A549 (cell line): ENCODE measurements around the gene SMAP1. TPM values are rescaled to one million over a fixed set of nuclear protein-coding genes. Genes with fewer than 3 reads are reported as not detected.

ENCODE experiments used
- ATAC-seq, 2 experiments: fragments of 200-7000 bp in 1 of 2; fragments of >200 bp in 1 of 2; cut with Nextera tagmentation in 1 of 2; cut with Tn5 transposase in 1 of 2; 3 replicates each; pipeline versions ENCODE4 v1.8.0 to v1.9.1; 2018 to 2020; ENCODE audit warnings: mild to moderate bottlenecking in 1 of 2, moderate library complexity in 1 of 2
- CTCF ChIA-PET: fragments of 300-600 bp; sonication (Branson Sonifier 250); formaldehyde crosslinking; extraction: SDS; loops from one replicate; lab custom pipeline; 2021; ENCODE audit warnings: antibody characterized with exemption, inconsistent platforms; lab: Yijun Ruan, JAX
- POLR2A ChIA-PET: fragments of 350-600 bp; formaldehyde crosslinking; extraction: SDS; loops from one replicate; lab custom pipeline; 2021; ENCODE audit warnings: antibody characterized with exemption, inconsistent platforms; lab: Yijun Ruan, JAX
- DNase-seq, 2 experiments: peaks; one replicate each; pipeline versions ENCODE4 v3.0.0 to v3.0.0-alpha.2; 2011 to 2016; ENCODE audit warnings: low read depth in 1 of 2, low spot score in 1 of 2
- FAIRE-seq: peaks from 2 replicates; lab custom pipeline; 2011; peaks lifted over from hg19 to GRCh38; lab: Jason Lieb, UNC
- H3K27ac ChIP-seq, 2 experiments: fragments of >200 bp; sonication (Bioruptor Twin); formaldehyde crosslinking; 3 replicates each; pipeline ENCODE4 v1.5.1; 2016 to 2017
- H3K4me1 ChIP-seq: fragments of >200 bp; sonication (Bioruptor Twin); formaldehyde crosslinking; 3 replicates; pipeline ENCODE4 v1.6.1; 2016
- H3K4me2 ChIP-seq: fragments of >200 bp; sonication (Bioruptor Twin); formaldehyde crosslinking; 3 replicates; pipeline ENCODE4 v1.6.1; 2016
- H3K4me3 ChIP-seq: fragments of >200 bp; sonication (Bioruptor Twin); formaldehyde crosslinking; 3 replicates; pipeline ENCODE4 v1.5.1; 2016
- H3K9me3 ChIP-seq: fragments of >200 bp; sonication (Bioruptor Twin); formaldehyde crosslinking; 3 replicates; pipeline ENCODE4 v1.6.1; 2016
- ATOH8 ChIP-seq: fragments of 250-450 bp; sonication (Bioruptor Pico); IDR thresholded peaks from 2 replicates; pipeline ENCODE4 v1.5.0; 2020; ENCODE audit warnings: low read depth, mild to moderate bottlenecking, moderate library complexity
- BCL3 ChIP-seq: fragments of >200 bp; sonication (Bioruptor Twin); formaldehyde crosslinking; IDR thresholded peaks from 3 replicates; pipeline ENCODE4 v1.6.1; 2016
- CBX8 ChIP-seq: fragments of 200-600 bp; sonication (generic); IDR thresholded peaks from 2 replicates; pipeline ENCODE4 v1.6.1; 2016
- CHD4 ChIP-seq: fragments of 200-600 bp; sonication (generic); IDR thresholded peaks from 2 replicates; pipeline ENCODE4 v1.6.1; 2016; ENCODE audit warnings: antibody characterized with exemption, mild to moderate bottlenecking, borderline replicate concordance
- EHMT2 ChIP-seq: fragments of 200-600 bp; sonication (generic); IDR thresholded peaks from 2 replicates; pipeline ENCODE4 v1.6.1; 2016; ENCODE audit warnings: antibody characterized with exemption, low read depth, mild to moderate bottlenecking, moderate library complexity
- ELK1 ChIP-seq: fragments of 150-350 bp; IDR thresholded peaks from 2 replicates; pipeline ENCODE4 v1.6.1; 2014; ENCODE audit warnings: low read depth, mild to moderate bottlenecking, low read length
- FOSB ChIP-seq: fragments of 250-450 bp; sonication (Bioruptor Pico); IDR thresholded peaks from 2 replicates; pipeline ENCODE4 v1.5.0; 2020; ENCODE audit warnings: mild to moderate bottlenecking, moderate library complexity
- FOSL2 ChIP-seq, 2 experiments: fragments of 450-650 bp in 1 of 2; fragments of >200 bp in 1 of 2; sonication (Bioruptor Twin) in 1 of 2; formaldehyde crosslinking; IDR thresholded peaks; 2 replicates each; pipeline versions ENCODE4 v1.5.0 to v1.6.1; 2016 to 2020; ENCODE audit warnings: mild to moderate bottlenecking in 1 of 2, moderate library complexity in 1 of 2
- FOXS1 ChIP-seq: fragments of 250-450 bp; sonication (Bioruptor Pico); IDR thresholded peaks from 2 replicates; pipeline ENCODE4 v1.5.0; 2020; ENCODE audit warnings: mild to moderate bottlenecking, moderate library complexity
- HDAC2 ChIP-seq: fragments of 200-600 bp; sonication (generic); IDR thresholded peaks from 2 replicates; pipeline ENCODE4 v1.6.1; 2016
- HEYL ChIP-seq: fragments of 250-450 bp; sonication (Bioruptor Pico); IDR thresholded peaks from 2 replicates; pipeline ENCODE4 v1.8.0; 2021; ENCODE audit warnings: mild to moderate bottlenecking, moderate library complexity
- HOXA7 ChIP-seq: fragments of 250-450 bp; sonication (Bioruptor Pico); IDR thresholded peaks from 2 replicates; pipeline ENCODE4 v1.5.0; 2020; ENCODE audit warnings: mild to moderate bottlenecking, moderate library complexity
- HOXB13 ChIP-seq: fragments of 250-450 bp; sonication (Bioruptor Pico); IDR thresholded peaks from 2 replicates; pipeline ENCODE4 v1.5.0; 2020; ENCODE audit warnings: low read depth, mild to moderate bottlenecking, moderate library complexity
- HOXB5 ChIP-seq: fragments of 250-450 bp; sonication (Bioruptor Pico); IDR thresholded peaks from 2 replicates; pipeline ENCODE4 v1.5.0; 2020; ENCODE audit warnings: mild to moderate bottlenecking, moderate library complexity
- KDM1A ChIP-seq: fragments of 200-600 bp; sonication (generic); IDR thresholded peaks from 2 replicates; pipeline ENCODE4 v1.6.1; 2016; ENCODE audit warnings: low read depth, mild to moderate bottlenecking
- KDM5A ChIP-seq: fragments of 200-600 bp; sonication (generic); IDR thresholded peaks from 2 replicates; pipeline ENCODE4 v1.6.1; 2016; ENCODE audit warnings: antibody characterized with exemption, mild to moderate bottlenecking
- MAFK ChIP-seq: fragments of 450-650 bp; IDR thresholded peaks from 2 replicates; pipeline ENCODE4 v1.6.1; 2014; ENCODE audit not compliant: partially characterized antibody
- MAZ ChIP-seq: fragments of 150-350 bp; IDR thresholded peaks from 2 replicates; pipeline ENCODE4 v1.6.1; 2014; ENCODE audit warnings: antibody characterized with exemption, low read depth, low read length, borderline replicate concordance
- POLR2AphosphoS2 ChIP-seq: conservative IDR thresholded peaks from 2 replicates; pipeline ENCODE4 v1.6.1; 2012; ENCODE audit warnings: low read length, improper control_type of control experiment, inconsistent platforms
- RCOR1 ChIP-seq: fragments of 150-350 bp; IDR thresholded peaks from 2 replicates; pipeline ENCODE4 v1.6.1; 2014; ENCODE audit warnings: antibody characterized with exemption, low read length, low read depth
- REST ChIP-seq: fragments of 200-600 bp; sonication (generic); IDR thresholded peaks from 2 replicates; pipeline ENCODE4 v1.6.1; 2016; ENCODE audit warnings: antibody characterized with exemption, mild to moderate bottlenecking, moderate library complexity
- RFX5 ChIP-seq: fragments of 450-650 bp; IDR thresholded peaks from 2 replicates; pipeline ENCODE4 v1.7.1; 2014; ENCODE audit warnings: antibody characterized with exemption, mild to moderate bottlenecking, moderate library complexity
- TFCP2L1 ChIP-seq: fragments of 250-450 bp; sonication (Bioruptor Pico); IDR thresholded peaks from 2 replicates; pipeline ENCODE4 v1.5.0; 2021; ENCODE audit warnings: mild to moderate bottlenecking
- TP53 ChIP-seq: fragments of 250-450 bp; sonication (Bioruptor Pico); IDR thresholded peaks from 2 replicates; pipeline ENCODE4 v1.5.0; 2021; ENCODE audit warnings: mild to moderate bottlenecking, moderate library complexity
- USF2 ChIP-seq: fragments of 450-650 bp; IDR thresholded peaks from 2 replicates; pipeline ENCODE4 v1.6.1; 2014; ENCODE audit warnings: antibody characterized with exemption
- ZC3H11A ChIP-seq: fragments of 450-650 bp; IDR thresholded peaks from 2 replicates; pipeline ENCODE4 v1.6.1; 2014; ENCODE audit warnings: antibody characterized with exemption, mild to moderate bottlenecking
- ZNF302 ChIP-seq: fragments of 250-450 bp; sonication (Bioruptor Pico); IDR thresholded peaks from 2 replicates; pipeline ENCODE4 v1.9.0; 2021; ENCODE audit warnings: inconsistent platforms, mild to moderate bottlenecking, moderate library complexity
- ZSCAN20 ChIP-seq: fragments of 250-450 bp; sonication (Bioruptor Pico); IDR thresholded peaks from 2 replicates; pipeline ENCODE4 v1.8.0; 2022; ENCODE audit warnings: mild to moderate bottlenecking, moderate library complexity
- WGBS: methylation state at CpG from one replicate; pipeline ENCODE4 v1.1.6; 2017; ENCODE audit errors: missing lambda C conversion rate; 5-methylcytosine and 5-hydroxymethylcytosine counted together
- polyA plus RNA-seq, 4 experiments: library from polyadenylated mRNA; depleted of rRNA in 3 of 4; stranded (reverse); fragments of >200 nt; fragmentation: RNase III in 1 of 4; extraction: RNeasy Plus Mini Kit Qiagen cat#74134 plus additional on column Dnase treatment in 1 of 4; gene quantifications; 2 replicates in 3 of 4; 3 replicates in 1 of 4; pipeline ENCODE4 v1.2.3, GENCODE V29; 2011 to 2017

Gene SMAP1
- polyA plus RNA-seq, 2 of the 4 experiments (the other 2 are of a cell fraction): 15.6 to 27.8 TPM

- H3K9me3 ChIP-seq: no peaks in the 10 kb centered on the region
- TF ChIP-seq CBX8 (no peak), HOXB5 (CRISPR knock-in tag) (no peak), MAFK (no peak), ZC3H11A (no peak), MAZ (no peak), HOXB13 (CRISPR knock-in tag) (no peak), ZSCAN20 (CRISPR knock-in tag) (no peak), RFX5 (no peak), ATOH8 (no peak), BCL3 (no peak), HDAC2 (no peak), FOSB (CRISPR knock-in tag) (no peak), KDM5A (no peak), FOSL2 (IDR thresholded peaks at IDR 0.05) (no peak), FOSL2 (CRISPR knock-in tag; IDR thresholded peaks at IDR 0.05) (no peak), REST (no peak), HEYL (CRISPR knock-in tag) (no peak), TP53 (CRISPR knock-in tag) (no peak)
- TF ChIP-seq, all 56 proteins: peak for 0
- ChIA-PET CTCF (interaction anchor here (0.8 to 0.9 kb wide), 2 partner anchors 9 to 13 kb away, joined by 4 to 6 read pairs; no protein-coding TSS in a partner anchor), POLR2A (no interaction called here)
- Histone ChIP-seq H3K27ac (no peak overlapping the region), H3K4me1 (no peaks in the 10 kb centered on the region), H3K4me2 (no peak overlapping the region), H3K4me3 (no peak overlapping the region)
- FAIRE-seq: no peak
- 5% methylated on average over 1 of the region's 1 CpG for WGBS
- ATAC-seq: no peak
- DNase-seq: no peak
These were observed 26.2 kb downstream of the SMAP1 start for GRCh38 chr6:70693887-70694286.

- H3K4me2 ChIP-seq: no peak overlapping the region
- ATAC-seq (no peak), DNase-seq (no peak), FAIRE-seq (no peak)
- H3K4me3 ChIP-seq: no peak overlapping the region
- ChIA-PET CTCF (interaction anchor here (0.9 kb wide), 1 partner anchor 13 kb away, joined by 6 read pairs; no protein-coding TSS in a partner anchor), POLR2A (no interaction called here)
- no peaks in the 10 kb centered on the region for H3K9me3 ChIP-seq
- TF ChIP-seq CHD4 (no peak), KDM1A (no peak), TFCP2L1 (CRISPR knock-in tag) (no peak), ZNF302 (CRISPR knock-in tag) (no peak), RCOR1 (no peak), POLR2AphosphoS2 (no peak), BCL3 (no peak), ELK1 (no peak), FOSB (CRISPR knock-in tag) (no peak), CBX8 (no peak), EHMT2 (no peak), KDM5A (no peak), HOXA7 (CRISPR knock-in tag) (no peak), USF2 (no peak), ZC3H11A (no peak), FOSL2 (IDR thresholded peaks at IDR 0.05) (no peak), FOSL2 (CRISPR knock-in tag; IDR thresholded peaks at IDR 0.05) (no peak), FOXS1 (no peak)
- no peak overlapping the region for H3K27ac ChIP-seq
- H3K4me1 ChIP-seq: no peaks in the 10 kb centered on the region
- WGBS: 81% methylated on average over 1 of the region's 1 CpG
These were observed 26.7 kb downstream of the SMAP1 start for GRCh38 chr6:70694371-70694770.
